IMR-90 (cell line): ENCODE results near the gene CPXM1. TPM values are rescaled to one million over a fixed set of nuclear protein-coding genes. Genes with fewer than 3 reads are reported as not detected.

Experiments
- ATAC-seq: fragments of 200-7000 bp; cut with Tn5 transposase; 2 replicates; pipeline ENCODE4 v1.9.1; 2020; ENCODE audit warnings: low read depth, mild to moderate bottlenecking, moderate library complexity
- BruUV-seq: library from RNA; stranded (reverse); fragments of 400-500 nt; replicated peaks from 2 replicates; lab custom pipeline; 2021; lab: Mats Ljungman, UMichigan
- CTCF ChIA-PET: fragments of 300-600 bp; formaldehyde crosslinking; extraction: SDS; loops from one replicate; lab custom pipeline; 2021; ENCODE audit warnings: antibody characterized with exemption; lab: Yijun Ruan, JAX
- POLR2A ChIA-PET: fragments of 300-600 bp; sonication (Branson Sonifier 250); formaldehyde crosslinking; loops from one replicate; lab custom pipeline; 2022; ENCODE audit warnings: antibody characterized with exemption; ENCODE audit not compliant: unreplicated experiment; lab: Charles Lee
- DNase-seq: peaks from one replicate; pipeline ENCODE4 v3.0.0; 2013
- H2AFZ ChIP-seq: replicated peaks from 2 replicates; pipeline ENCODE3; 2013; ENCODE audit warnings: low read length, mild to moderate bottlenecking; ENCODE audit not compliant: poor library complexity
- H2AK5ac ChIP-seq: 2 replicates; pipeline ENCODE4 v1.6.1; 2013; ENCODE audit warnings: low read depth, low read length, inconsistent platforms
- H2AK9ac ChIP-seq: replicated peaks from 2 replicates; pipeline ENCODE3; 2013; ENCODE audit warnings: mild to moderate bottlenecking, low read depth, low read length, moderate library complexity; ENCODE audit not compliant: poor library complexity
- H2BK120ac ChIP-seq: 2 replicates; pipeline ENCODE4 v1.6.1; 2013; ENCODE audit warnings: low read depth, low read length, inconsistent platforms
- H2BK15ac ChIP-seq: 3 replicates; pipeline ENCODE4 v1.6.1; 2013; ENCODE audit warnings: low read depth, low read length, inconsistent platforms
- H2BK20ac ChIP-seq: 2 replicates; pipeline ENCODE4 v1.6.1; 2013; ENCODE audit warnings: low read depth, mild to moderate bottlenecking, inconsistent platforms, low read length, moderate library complexity
- H2BK5ac ChIP-seq: 2 replicates; pipeline ENCODE4 v1.6.1; 2013; ENCODE audit warnings: mild to moderate bottlenecking, low read depth, low read length, inconsistent platforms; ENCODE audit not compliant: poor library complexity, severe bottlenecking
- H3K14ac ChIP-seq: replicated peaks from 2 replicates; pipeline ENCODE4 v1.6.1; 2013; ENCODE audit warnings: low read depth, low read length, inconsistent platforms
- H3K18ac ChIP-seq: 2 replicates; pipeline ENCODE4 v1.6.1; 2013; ENCODE audit warnings: low read depth, low read length, control low read depth
- H3K23ac ChIP-seq: 2 replicates; pipeline ENCODE4 v1.6.1; 2013; ENCODE audit warnings: low read depth, low read length, inconsistent platforms
- H3K27ac ChIP-seq: 2 replicates; pipeline ENCODE4 v1.5.1; 2013; ENCODE audit warnings: mild to moderate bottlenecking, control low read depth, low read length; ENCODE audit not compliant: insufficient read depth
- H3K27me3 ChIP-seq: 2 replicates; pipeline ENCODE4 v1.6.1; 2013; ENCODE audit warnings: low read length; ENCODE audit not compliant: control insufficient read depth, insufficient read depth
- H3K36me3 ChIP-seq: 2 replicates; pipeline ENCODE4 v1.6.1; 2013; ENCODE audit warnings: low read length, mixed read lengths; ENCODE audit not compliant: control insufficient read depth, insufficient read depth
- H3K4ac ChIP-seq: 2 replicates; pipeline ENCODE4 v1.6.1; 2013; ENCODE audit warnings: low read depth, low read length, inconsistent platforms
- H3K4me1 ChIP-seq: 2 replicates; pipeline ENCODE4 v1.6.1; 2013; ENCODE audit warnings: low read length, mixed read lengths; ENCODE audit not compliant: control insufficient read depth, insufficient read depth
- H3K4me2 ChIP-seq: 2 replicates; pipeline ENCODE4 v1.6.1; 2013; ENCODE audit warnings: low read depth, mild to moderate bottlenecking, control low read depth, low read length, moderate library complexity
- H3K4me3 ChIP-seq: 2 replicates; pipeline ENCODE4 v1.5.1; 2013; ENCODE audit warnings: low read depth, mild to moderate bottlenecking, control low read depth, low read length, moderate library complexity; ENCODE audit not compliant: insufficient read depth
- H3K56ac ChIP-seq: 2 replicates; pipeline ENCODE4 v1.6.1; 2013; ENCODE audit warnings: low read length, inconsistent platforms; ENCODE audit not compliant: insufficient read depth; ENCODE audit errors: extremely low read depth
- H3K79me1 ChIP-seq, 2 experiments: 2 replicates each; pipeline ENCODE4 v1.6.1; 2013; ENCODE audit warnings: low read length in 2 of 2, inconsistent platforms in 1 of 2, low read depth in 1 of 2
- H3K9ac ChIP-seq: 2 replicates; pipeline ENCODE4 v1.6.1; 2013; ENCODE audit warnings: low read depth, low read length, control low read depth
- H3K9me1 ChIP-seq: 2 replicates; pipeline ENCODE4 v1.6.1; 2013; ENCODE audit warnings: low read length, inconsistent platforms; ENCODE audit not compliant: insufficient read depth
- H3K9me3 ChIP-seq: 2 replicates; pipeline ENCODE4 v1.6.1; 2013; ENCODE audit warnings: low read length; ENCODE audit not compliant: control insufficient read depth, insufficient read depth
- H4K20me1 ChIP-seq: 2 replicates; pipeline ENCODE4 v1.6.1; 2013; ENCODE audit warnings: low read length, inconsistent platforms; ENCODE audit not compliant: insufficient read depth
- H4K5ac ChIP-seq: 2 replicates; pipeline ENCODE4 v1.6.1; 2013; ENCODE audit warnings: mild to moderate bottlenecking, low read depth, low read length, control low read depth
- H4K8ac ChIP-seq, 2 experiments: 2 replicates each; pipeline ENCODE4 v1.6.1; 2013; ENCODE audit warnings: low read depth in 2 of 2, low read length in 2 of 2, control low read depth in 1 of 2, inconsistent platforms in 1 of 2
- H4K91ac ChIP-seq: 2 replicates; pipeline ENCODE4 v1.6.1; 2013; ENCODE audit warnings: low read depth, low read length, inconsistent platforms; ENCODE audit not compliant: insufficient read depth
- BHLHE40 ChIP-seq: fragments of 150-350 bp; IDR thresholded peaks from 2 replicates; pipeline ENCODE4 v1.6.1; 2016; ENCODE audit warnings: mild to moderate bottlenecking, low read depth, low read length
- CEBPB ChIP-seq: IDR thresholded peaks from 2 replicates; pipeline ENCODE4 v1.6.1; 2012; ENCODE audit warnings: low read depth, low read length, improper control_type of control experiment
- CHD1 ChIP-seq: IDR thresholded peaks from 2 replicates; pipeline ENCODE4 v1.6.1; 2012; ENCODE audit warnings: low read depth, low read length, improper control_type of control experiment
- CTCF ChIP-seq: conservative IDR thresholded peaks from 2 replicates; pipeline ENCODE4 v1.5.1; 2012; ENCODE audit warnings: mild to moderate bottlenecking, low read depth, low read length, improper control_type of control experiment
- ELK1 ChIP-seq: fragments of 150-350 bp; IDR thresholded peaks from 2 replicates; pipeline ENCODE4 v1.6.1; 2016; ENCODE audit warnings: low read depth, mild to moderate bottlenecking, low read length, moderate library complexity, borderline replicate concordance
- FOS ChIP-seq: fragments of 150-350 bp; IDR thresholded peaks from 2 replicates; pipeline ENCODE4 v1.6.1; 2016; ENCODE audit warnings: low read depth, low read length
- MAFK ChIP-seq: IDR thresholded peaks from 2 replicates; pipeline ENCODE4 v1.6.1; 2012; ENCODE audit warnings: low read depth, low read length, improper control_type of control experiment
- MAZ ChIP-seq: IDR thresholded peaks from 2 replicates; pipeline ENCODE4 v1.6.1; 2012; ENCODE audit warnings: low read depth, mild to moderate bottlenecking, low read length, improper control_type of control experiment, moderate library complexity, borderline replicate concordance
- MXI1 ChIP-seq: IDR thresholded peaks from 2 replicates; pipeline ENCODE4 v1.6.1; 2012; ENCODE audit warnings: low read depth, mild to moderate bottlenecking, low read length, moderate library complexity, borderline replicate concordance
- NFE2L2 ChIP-seq: fragments of 150-350 bp; IDR thresholded peaks from 2 replicates; pipeline ENCODE4 v1.6.1; 2016; ENCODE audit warnings: low read depth, mild to moderate bottlenecking, low read length
- POLR2A ChIP-seq: IDR thresholded peaks from 2 replicates; pipeline ENCODE4 v1.6.1; 2012; ENCODE audit warnings: mild to moderate bottlenecking, low read depth, low read length
- RAD21 ChIP-seq: IDR thresholded peaks from 2 replicates; pipeline ENCODE4 v1.6.1; 2012; ENCODE audit warnings: low read length, improper control_type of control experiment
- RCOR1 ChIP-seq: IDR thresholded peaks from 2 replicates; pipeline ENCODE4 v1.6.1; 2012; ENCODE audit warnings: mild to moderate bottlenecking, low read length, improper control_type of control experiment; ENCODE audit not compliant: insufficient replicate concordance
- RFX5 ChIP-seq: IDR thresholded peaks from 2 replicates; pipeline ENCODE4 v1.8.0; 2012; ENCODE audit warnings: low read depth, mild to moderate bottlenecking, low read length, moderate library complexity
- SMC3 ChIP-seq: fragments of 150-350 bp; IDR thresholded peaks from 2 replicates; pipeline ENCODE4 v1.6.1; 2016; ENCODE audit warnings: low read depth, mild to moderate bottlenecking, antibody characterized with exemption, low read length, moderate library complexity
- WGBS, 2 experiments: methylation state at CpG; one replicate each; pipeline versions ENCODE4 v1.1.5 to v1.1.7; 2013; ENCODE audit warnings: missing lambda C conversion rate in 2 of 2; ENCODE audit not compliant: insufficient read length in 1 of 2; ENCODE audit errors: extremely low coverage in 2 of 2; 5-methylcytosine and 5-hydroxymethylcytosine counted together
- dilution Hi-C: fragments of 300-500 bp; cut with HindIII; formaldehyde crosslinking; loops from one replicate; pipeline ENCODE4 v1.14.3; 2018; ENCODE audit warnings: low sequenced_read_pairs; ENCODE audit not compliant: unreplicated experiment
- in situ Hi-C: fragments of 300-500 bp; cut with MboI; formaldehyde crosslinking; loops from 3 replicates; pipeline ENCODE4 v1.14.3; 2019; ENCODE audit warnings: low sequenced_read_pairs, inconsistent platforms, mixed read lengths
- intact Hi-C: fragments of 100-400 bp; cut with micrococcal nuclease; formaldehyde crosslinking; loops from 2 replicates; pipeline ENCODE4 v1.10.0; 2022
- polyA plus RNA-seq, 3 experiments: library from polyadenylated mRNA; depleted of rRNA; stranded (reverse); fragments of >200 nt; gene quantifications; 2 replicates each; pipeline ENCODE4 v1.2.3, GENCODE V29; 2012; ENCODE audit warnings: low replicate concordance in 1 of 3
- total RNA-seq: library from RNA; depleted of rRNA; stranded (reverse); fragments of >200 nt; gene quantifications from 2 replicates; pipeline ENCODE4 v1.2.3, GENCODE V29; 2012
- TF ChIP-seq, protein P1 (sequence below): fragments of 150-350 bp; IDR thresholded peaks from 2 replicates; pipeline ENCODE4 v1.6.1; 2017; ENCODE audit warnings: mild to moderate bottlenecking, antibody characterized with exemption, low read length, low read depth

The CPXM1 gene
- total and polyA plus RNA-seq, 2 of the 4 experiments (the other 2 are of a cell fraction) = 1.1 to 4.6 TPM

GRCh38 chr20:2757001-2757400 is 43.4 kb downstream of the CPXM1 start:
- no peak overlapping the region for H2BK5ac ChIP-seq
- H2BK120ac ChIP-seq = no peak overlapping the region
- no peaks in the 10 kb centered on the region for H3K36me3 ChIP-seq
- ATAC-seq (no peak), DNase-seq (no peak)
- no peak overlapping the region for H3K23ac ChIP-seq
- in situ Hi-C loops = loop anchor here (10.0 kb wide), 1 partner anchor 238 kb away; no protein-coding TSS in a partner anchor
- H2AFZ ChIP-seq = no peak overlapping the region
- H4K5ac ChIP-seq = no peak overlapping the region
- H4K91ac ChIP-seq = no peak overlapping the region
- TF ChIP-seq RCOR1 = no peak
- TF ChIP-seq CEBPB = no peak
- TF ChIP-seq POLR2A = no peak
- TF ChIP-seq BHLHE40 = no peak
- no peak for TF ChIP-seq CTCF
- no peak for TF ChIP-seq MAZ
- no peak for TF ChIP-seq MAFK
- TF ChIP-seq MXI1 = no peak
- no peak for TF ChIP-seq ELK1
- TF ChIP-seq FOS = no peak
- TF ChIP-seq SMC3 = no peak
- TF ChIP-seq, protein P1, sequence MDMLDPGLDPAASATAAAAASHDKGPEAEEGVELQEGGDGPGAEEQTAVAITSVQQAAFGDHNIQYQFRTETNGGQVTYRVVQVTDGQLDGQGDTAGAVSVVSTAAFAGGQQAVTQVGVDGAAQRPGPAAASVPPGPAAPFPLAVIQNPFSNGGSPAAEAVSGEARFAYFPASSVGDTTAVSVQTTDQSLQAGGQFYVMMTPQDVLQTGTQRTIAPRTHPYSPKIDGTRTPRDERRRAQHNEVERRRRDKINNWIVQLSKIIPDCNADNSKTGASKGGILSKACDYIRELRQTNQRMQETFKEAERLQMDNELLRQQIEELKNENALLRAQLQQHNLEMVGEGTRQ = no peak
- no peak for TF ChIP-seq NFE2L2
- no peak for TF ChIP-seq RAD21
- no peak for TF ChIP-seq CHD1
- no peak for TF ChIP-seq RFX5
- H4K8ac ChIP-seq = no peak overlapping the region
- intact Hi-C loops = no loop called here
- no peaks in the 10 kb centered on the region for H3K9me3 ChIP-seq
- no peak overlapping the region for H2BK15ac ChIP-seq
- H3K27me3 ChIP-seq = peaks cover 30% of the 10 kb centered on the region
- no peak overlapping the region for H3K27ac ChIP-seq
- no peak overlapping the region for H2BK20ac ChIP-seq
- peaks cover 4% of the 10 kb centered on the region; the same call in 1 of the 2 replicates for H3K4me1 ChIP-seq
- no peak overlapping the region for H2AK5ac ChIP-seq
- H2AK9ac ChIP-seq = no peak overlapping the region
- H3K9me1 ChIP-seq = no peaks in the 10 kb centered on the region
- ChIA-PET CTCF (no interaction called here), POLR2A (no interaction called here)
- no TSS peak for BruUV-seq
- H3K18ac ChIP-seq = no peak overlapping the region
- H3K56ac ChIP-seq = no peak overlapping the region
- no peak overlapping the region for H3K4me2 ChIP-seq
- H3K79me1 ChIP-seq = no peaks in the 10 kb centered on the region
- no peaks in the 10 kb centered on the region for H4K20me1 ChIP-seq
- 80% methylated on average over 1 of the region's 5 CpGs; no CpG with 5 or more reads in 1 of the 2 experiments for WGBS, 2 experiments
- no peak overlapping the region for H3K14ac ChIP-seq
- dilution Hi-C loops = no loop called here
- no peak overlapping the region for H3K4ac ChIP-seq
- H3K9ac ChIP-seq = no peak overlapping the region
- no peak overlapping the region for H3K4me3 ChIP-seq
